ENCODE results near the gene KLC3.

KLC3 gene

GRCh38 chr19:45370410-45371204, 30.1 kb downstream of the KLC3 start, which contains the start of gene ERCC2:
TSS of gene ERCC2 (minus strand) at chr19:45370573. CDS start at chr19:45370540, 33 bp downstream.
- peak; percentile 99 to 100 (median 100) for DNase-seq (ENCODE audit: low read depth in 4 of 4, low spot score in 1 of 4)

- DNase-seq (ENCODE audit: low read depth in 4 of 4, low spot score in 1 of 4) = no peak
Measured at GRCh38 chr19:45376045-45376724, 35.6 kb downstream of the KLC3 start.

- no peak for DNase-seq (ENCODE audit: low read depth in 4 of 4, low spot score in 1 of 4)
Measured at GRCh38 chr19:45380107-45380506, 39.6 kb downstream of the KLC3 start.

GRCh38 chr19:45382426-45382825, 41.9 kb downstream of the KLC3 start:
- DNase-seq (ENCODE audit: low read depth in 4 of 4, low spot score in 1 of 4) = no peak

GRCh38 chr19:45385392-45386221, 45.1 kb downstream of the KLC3 start:
- DNase-seq (ENCODE audit: low read depth in 4 of 4, low spot score in 1 of 4) = no peak

GRCh38 chr19:45391346-45391745, 50.8 kb downstream of the KLC3 start:
- DNase-seq (ENCODE audit: low read depth in 4 of 4, low spot score in 1 of 4) = no peak

- DNase-seq (ENCODE audit: low read depth in 4 of 4, low spot score in 1 of 4) = no peak
Measured at GRCh38 chr19:45391871-45392665, 51.5 kb downstream of the KLC3 start.

GRCh38 chr19:45395821-45396617, 55.5 kb downstream of the KLC3 start:
- no peak for DNase-seq (ENCODE audit: low read depth in 4 of 4, low spot score in 1 of 4)

- DNase-seq (ENCODE audit: low read depth in 4 of 4, low spot score in 1 of 4) = no peak
Measured at GRCh38 chr19:45400192-45400591, 59.6 kb downstream of the KLC3 start.

All from stimulated activated CD4-positive, alpha-beta T cell treated with anti-CD3 and anti-CD28 coated beads, Interleukin-1b, Interleukin-23, amount 100 ng/mL, for 24 hours (primary cell).